Urothelium cell line (cell line): ENCODE data around the gene HS3ST6.
A peak's percentile ranks its signal among the peaks of the same experiment; 100 is the strongest.
"Not testable (repeated sequence)": the region's sequence is repeated elsewhere in the genome, so short reads cannot be mapped to it uniquely, and the experiment has no call there.

Experiments used
- DNase-seq: peaks from one replicate; pipeline ENCODE4 v3.0.0; 2011; ENCODE audit warnings: low spot score, mixed read lengths
- FAIRE-seq: peaks from 2 replicates; lab custom pipeline; 2011; peaks lifted over from hg19 to GRCh38; lab: Jason Lieb, UNC

HS3ST6 gene

DNA sequence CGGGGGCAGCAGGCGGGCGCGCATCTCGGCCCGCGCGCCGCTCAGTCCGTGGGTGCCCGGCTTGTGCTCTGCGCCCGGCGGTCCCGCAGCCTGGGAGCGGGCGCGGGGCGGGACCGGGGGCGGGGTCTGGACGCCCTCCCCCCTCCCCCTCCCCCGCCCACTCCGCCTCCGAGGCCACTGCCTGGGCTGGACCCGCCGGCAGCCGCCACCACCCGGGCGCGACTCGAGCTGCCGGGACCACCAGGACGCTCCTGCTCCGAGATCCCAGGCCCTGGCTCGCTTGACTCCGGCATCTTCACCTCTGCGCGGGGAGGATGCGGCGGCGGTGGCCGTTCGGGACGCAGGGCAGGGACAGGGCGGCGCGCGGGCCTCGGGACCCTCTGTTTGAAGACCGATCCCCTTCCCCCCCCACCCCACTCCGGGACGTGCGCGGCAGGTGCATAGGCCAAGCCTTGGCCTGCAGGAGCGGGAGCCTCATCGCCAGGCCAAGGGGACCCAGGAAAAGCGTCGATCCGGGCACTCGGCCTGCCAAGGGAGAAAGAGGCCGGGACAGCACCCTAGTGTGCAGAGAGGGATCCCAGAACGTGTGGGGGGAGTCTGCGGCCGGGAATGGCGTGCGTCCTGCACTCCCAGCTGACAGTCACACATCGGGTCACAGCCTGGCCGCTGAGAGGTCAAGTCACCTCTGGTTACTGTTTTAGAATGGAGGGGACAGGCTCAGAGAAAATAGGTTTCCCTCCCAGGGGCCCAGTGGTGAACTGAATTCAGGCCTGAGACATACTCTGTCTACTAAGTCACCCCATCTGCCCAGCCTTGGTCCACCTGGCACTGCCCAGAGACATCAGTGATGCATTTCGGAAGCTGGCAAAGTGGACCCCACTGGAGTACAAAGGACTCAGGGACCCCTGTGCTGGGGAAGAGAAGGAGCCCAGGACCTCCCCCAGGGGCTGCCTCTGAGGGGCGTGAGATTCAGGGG lies at the start of gene HS3ST6:
TSS of gene HS3ST6 (minus strand) at position 65 of the 976 bp plus-strand sequence. CDS start 92 bp downstream, outside the sequence.
- no peak for FAIRE-seq

GRCh38 chr16:1966460-1966859 lies 48.2 kb upstream of the HS3ST6 start, which contains the start of gene RNF151:
Gene RNF151, plus strand, starts transcription at chr16:1966856. Its CDS starts 26 bp downstream, at chr16:1966882.
- no peak for FAIRE-seq
- no peak for DNase-seq

More for the DNA sequence above, at the start of gene HS3ST6:
- peak; percentile 52 for DNase-seq

- no peak for FAIRE-seq
These were observed 47.3 kb upstream of the HS3ST6 start for GRCh38 chr16:1965396-1966001.

GRCh38 chr16:1964506-1965395 lies 46.5 kb upstream of the HS3ST6 start, which contains the start of gene RPS2:
Gene RPS2, minus strand, starts transcription at chr16:1964826. Its CDS starts 201 bp downstream, at chr16:1964625.
- peak; percentile 20 for FAIRE-seq

More at GRCh38 chr16:1965396-1966001, 47.3 kb upstream of the HS3ST6 start:
- DNase-seq = no peak

GRCh38 chr16:1963806-1964505 lies 45.7 kb upstream of the HS3ST6 start:
- FAIRE-seq (no peak), DNase-seq (no peak)

More at GRCh38 chr16:1964506-1965395, 46.5 kb upstream of the HS3ST6 start, which contains the start of gene RPS2:
- DNase-seq = peak; percentile 100

DNA sequence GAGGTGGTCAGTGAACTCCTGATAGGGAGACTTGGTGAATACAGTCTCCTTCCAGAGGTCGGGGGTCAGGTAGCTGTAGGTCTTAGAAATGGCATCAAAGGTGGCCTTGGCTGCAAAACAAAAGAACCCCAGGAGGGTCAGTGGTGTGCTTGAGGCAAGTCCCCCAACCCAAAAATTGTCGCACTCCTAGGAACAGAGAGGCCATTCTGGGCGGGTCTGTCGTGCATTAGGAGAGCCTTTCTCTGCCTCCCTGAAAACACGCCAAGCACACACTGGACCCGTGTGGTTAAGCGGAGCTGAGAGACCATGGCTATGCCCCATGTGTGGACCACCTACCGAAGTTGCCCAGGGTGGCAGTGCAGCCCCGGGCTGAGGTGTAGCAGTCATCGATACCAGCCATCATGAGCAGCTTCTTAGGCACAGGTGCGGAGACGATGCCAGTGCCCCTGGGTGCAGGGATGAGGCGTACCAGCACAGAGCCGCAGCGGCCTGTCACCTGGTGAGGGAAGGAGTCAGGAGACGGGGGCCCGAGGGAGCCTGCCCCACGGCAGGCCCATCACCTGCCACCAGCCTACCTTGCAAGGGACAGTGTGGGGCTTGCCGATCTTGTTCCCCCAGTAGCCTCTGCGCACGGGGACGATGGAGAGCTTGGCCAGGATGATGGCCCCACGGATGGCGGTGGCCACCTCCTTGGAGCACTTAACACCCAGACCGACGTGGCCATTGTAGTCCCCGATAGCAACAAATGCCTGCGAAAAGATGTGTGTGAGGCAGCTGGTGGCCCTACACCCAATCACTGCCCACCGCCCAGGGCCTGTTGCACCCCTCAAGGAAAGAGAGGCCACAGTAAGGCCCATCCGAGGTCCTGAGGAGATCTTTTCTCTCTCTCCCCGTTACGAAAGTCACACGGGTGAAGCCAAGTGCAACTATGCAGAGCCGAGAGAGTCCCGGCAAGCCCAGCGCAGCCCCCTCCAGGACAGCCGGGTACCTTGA lies 44.2 kb upstream of the HS3ST6 start:
- FAIRE-seq, DNase-seq: not testable (repeated sequence)

DNA sequence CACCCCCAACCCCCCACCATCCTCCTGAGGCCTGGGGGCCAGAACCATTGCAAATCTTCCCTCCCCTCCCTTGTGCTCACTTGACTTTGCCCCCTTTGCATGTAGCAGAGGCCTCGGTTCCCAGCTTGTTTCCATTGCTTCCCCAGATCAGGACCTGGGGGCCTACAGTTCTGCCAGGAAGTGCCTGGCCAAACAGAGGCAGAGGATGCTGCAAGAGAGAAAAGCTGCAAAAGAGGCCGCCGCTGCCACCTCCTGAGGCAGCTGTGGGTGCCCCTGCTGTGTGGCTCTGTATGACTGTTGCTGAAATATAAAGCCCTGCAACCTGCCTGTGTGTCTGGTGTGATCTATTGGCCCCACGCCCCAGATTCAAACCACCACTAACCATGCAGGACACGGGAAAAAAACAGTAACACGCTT lies 43.4 kb upstream of the HS3ST6 start:
- FAIRE-seq (no peak), DNase-seq (no peak)

- peak; percentile 76 for FAIRE-seq
- DNase-seq = no peak
These were observed 42.7 kb upstream of the HS3ST6 start for GRCh38 chr16:1960665-1961630.

DNA sequence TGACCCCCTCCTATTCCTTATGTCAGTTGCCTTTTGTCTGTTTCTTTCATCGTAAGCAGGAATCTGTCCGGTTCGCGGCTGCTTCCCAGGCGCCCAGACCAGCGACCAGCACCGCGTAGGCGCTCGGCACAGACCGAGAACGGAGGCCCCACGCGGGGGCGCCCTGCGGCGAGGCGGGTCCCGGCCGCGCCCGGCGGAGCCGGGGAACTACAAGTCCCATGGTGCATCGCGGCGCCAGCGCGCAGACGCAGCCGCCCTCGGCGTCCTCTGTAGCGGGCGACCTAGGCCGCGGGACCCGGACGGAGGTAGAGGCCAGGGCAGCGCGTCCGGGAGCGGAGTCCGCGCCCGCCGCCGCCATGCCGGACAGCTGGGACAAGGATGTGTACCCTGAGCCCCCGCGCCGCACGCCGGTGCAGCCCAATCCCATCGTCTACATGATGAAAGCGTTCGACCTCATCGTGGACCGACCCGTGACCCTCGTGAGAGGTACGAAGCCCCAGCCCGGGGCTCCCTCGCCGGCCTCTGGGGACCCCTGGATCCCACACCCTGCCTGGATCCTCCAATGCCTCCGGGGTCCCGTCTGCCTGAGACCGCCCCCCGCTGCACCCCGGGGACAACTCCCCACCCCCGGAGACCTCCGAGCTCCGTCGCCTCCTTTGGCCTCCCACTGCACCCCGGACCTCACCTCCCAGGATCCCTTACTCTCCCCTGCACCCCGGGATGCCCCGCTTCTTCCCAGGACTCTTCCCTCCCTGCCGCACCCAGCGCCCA lies 41.2 kb upstream of the HS3ST6 start, which contains the start of gene NDUFB10:
TSS of gene NDUFB10 (plus strand) at position 270 of the 771 bp plus-strand sequence. CDS start at position 357, 87 bp downstream.
- peak; percentile 94 for DNase-seq
- peak; percentile 94 for FAIRE-seq

DNA sequence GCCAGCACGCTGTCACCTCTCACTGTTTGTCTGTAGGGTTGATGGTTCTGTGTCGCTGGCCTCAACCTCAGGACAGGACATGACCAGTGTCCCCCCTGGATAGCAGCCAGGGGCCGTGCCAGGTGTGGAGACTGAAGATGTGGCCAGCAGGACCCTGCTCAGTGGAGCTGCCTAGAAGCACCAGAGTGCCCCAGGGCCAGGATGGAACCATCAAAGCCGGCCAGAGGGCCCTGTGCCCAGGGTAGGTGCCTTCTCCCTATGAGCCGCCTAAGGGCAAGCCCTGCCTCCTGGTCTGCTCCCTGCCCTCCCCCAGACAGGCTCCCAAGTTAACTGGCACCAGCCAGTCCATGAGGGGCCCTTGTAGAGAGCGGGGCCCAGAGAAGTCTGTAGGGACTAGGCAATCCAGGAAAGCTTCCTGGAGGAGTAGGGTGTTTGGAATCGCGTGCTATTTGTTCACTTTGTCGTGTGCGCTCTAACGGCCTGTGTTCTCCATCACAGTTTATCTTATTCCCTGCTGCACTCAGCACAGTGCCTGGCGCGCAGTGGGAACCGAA lies 40.6 kb upstream of the HS3ST6 start:
- DNase-seq (no peak), FAIRE-seq (no peak)

DNA sequence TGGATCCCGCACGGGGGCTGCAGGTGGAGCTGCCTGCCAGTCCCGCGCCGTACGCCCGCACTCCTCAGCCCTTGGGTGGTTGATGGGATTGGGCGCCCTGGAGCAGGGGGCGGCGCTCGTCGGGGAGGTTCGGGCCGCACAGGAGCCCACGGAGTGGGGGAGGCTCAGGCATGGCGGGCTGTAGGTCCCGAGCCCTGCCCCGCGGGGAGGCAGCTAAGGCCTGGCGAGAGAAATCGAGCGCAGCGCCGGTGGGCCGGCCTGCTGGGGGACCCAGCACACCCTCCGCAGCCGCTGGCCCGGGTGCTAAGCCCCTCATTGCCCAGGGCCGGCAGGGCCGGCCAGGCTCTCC lies 39.9 kb upstream of the HS3ST6 start:
- not testable (repeated sequence) for DNase-seq, FAIRE-seq

- not testable (repeated sequence) for FAIRE-seq, DNase-seq
These were observed 39.4 kb upstream of the HS3ST6 start for GRCh38 chr16:1957434-1958142.

- FAIRE-seq (no peak), DNase-seq (no peak)
These were observed 35.5 kb upstream of the HS3ST6 start for GRCh38 chr16:1953734-1954133.

GRCh38 chr16:1950559-1950958 lies 32.3 kb upstream of the HS3ST6 start:
- DNase-seq (no peak), FAIRE-seq (no peak)

GRCh38 chr16:1950047-1950446 lies 31.8 kb upstream of the HS3ST6 start:
- peak; percentile 20 for FAIRE-seq
- no peak for DNase-seq

- no peak for DNase-seq
- peak; percentile 85 for FAIRE-seq
These were observed 31.3 kb upstream of the HS3ST6 start for GRCh38 chr16:1949507-1949906.
